Tibial nerve (tissue), 4 donors: Measurements from ENCODE around the gene ANAPC13.

Experiments used
- CTCF ChIP-seq, 5 experiments: fragments of 200-600 bp in 3 of 5; fragments of 450-650 bp in 2 of 5; sonication (generic) in 3 of 5; IDR thresholded peaks; one replicate each; pipeline ENCODE4 v1.5.1; 2016 to 2019; ENCODE audit warnings: antibody characterized with exemption in 5 of 5, mild to moderate bottlenecking in 3 of 5, moderate library complexity in 2 of 5
- EP300 ChIP-seq, 2 donors: sonication (generic); formaldehyde crosslinking; IDR thresholded peaks; one replicate each; pipeline ENCODE4 v1.6.1; 2017; ENCODE audit warnings: antibody characterized with exemption in 2 of 2, mild to moderate bottlenecking in 1 of 2

- no peak for TF ChIP-seq CTCF (IDR thresholded peaks at IDR 0.05)
- no peak for TF ChIP-seq EP300 (IDR thresholded peaks at IDR 0.05)
Measured at GRCh38 chr3:134441321-134441720, 44.5 kb downstream of the ANAPC13 start.
